ENCODE data around the gene SHB. TPM values are rescaled to one million over a fixed set of nuclear protein-coding genes. Genes with fewer than 3 reads are reported as not detected.
A peak's percentile ranks its signal among the peaks of the same experiment; 100 is the strongest.

Gene SHB
- total RNA-seq, 1 donor from 2014 or later = 22.5 TPM

- no peaks in the 10 kb centered on the region for H3K27me3 Mint-ChIP-seq
- H3K36me3 Mint-ChIP-seq (ENCODE audit: insufficient read depth) = peaks cover 5% of the 10 kb centered on the region
- H3K9me3 Mint-ChIP-seq (ENCODE audit: low read depth) = no peaks in the 10 kb centered on the region
- DNase-seq (ENCODE audit: low spot score, unreplicated experiment) = no peak
- no peak overlapping the region for H3K4me3 Mint-ChIP-seq (ENCODE audit: low read depth)
- no peak overlapping the region for H3K27ac Mint-ChIP-seq
- peaks cover 48% of the 10 kb centered on the region for H3K4me1 Mint-ChIP-seq (ENCODE audit: low read depth)
- no peak for TF ChIP-seq CTCF (IDR thresholded peaks at IDR 0.05; ENCODE audit: unreplicated experiment)
Observed at GRCh38 chr9:38062106-38062497, 6.9 kb downstream of the SHB start.

GRCh38 chr9:38061326-38061977 lies 7.6 kb downstream of the SHB start:
- no peak for DNase-seq (ENCODE audit: low spot score, unreplicated experiment)
- H3K27me3 Mint-ChIP-seq = no peaks in the 10 kb centered on the region
- H3K27ac Mint-ChIP-seq = no peak overlapping the region
- H3K9me3 Mint-ChIP-seq (ENCODE audit: low read depth) = no peaks in the 10 kb centered on the region
- H3K4me1 Mint-ChIP-seq (ENCODE audit: low read depth) = peaks cover 41% of the 10 kb centered on the region
- no peak overlapping the region for H3K4me3 Mint-ChIP-seq (ENCODE audit: low read depth)
- TF ChIP-seq CTCF (IDR thresholded peaks at IDR 0.05; ENCODE audit: unreplicated experiment) = no peak
- H3K36me3 Mint-ChIP-seq (ENCODE audit: insufficient read depth) = peaks cover 5% of the 10 kb centered on the region

GRCh38 chr9:38060681-38061080 lies 8.3 kb downstream of the SHB start:
- Mint-ChIP-seq H3K4me3 (ENCODE audit: low read depth) (no peak overlapping the region), H3K27ac (no peak overlapping the region)

GRCh38 chr9:38059233-38059936 lies 9.6 kb downstream of the SHB start:
- H3K4me1 Mint-ChIP-seq (ENCODE audit: low read depth) = peaks cover 36% of the 10 kb centered on the region
- H3K27ac Mint-ChIP-seq = peak overlapping the region; percentile 25

More at GRCh38 chr9:38060681-38061080, 8.3 kb downstream of the SHB start:
- H3K4me1 Mint-ChIP-seq (ENCODE audit: low read depth) = peaks cover 34% of the 10 kb centered on the region
- no peaks in the 10 kb centered on the region for H3K9me3 Mint-ChIP-seq (ENCODE audit: low read depth)
- no peak for DNase-seq (ENCODE audit: low spot score, unreplicated experiment)
- peaks cover 5% of the 10 kb centered on the region for H3K36me3 Mint-ChIP-seq (ENCODE audit: insufficient read depth)
- no peaks in the 10 kb centered on the region for H3K27me3 Mint-ChIP-seq
- TF ChIP-seq CTCF (IDR thresholded peaks at IDR 0.05; ENCODE audit: unreplicated experiment) = no peak

More at GRCh38 chr9:38059233-38059936, 9.6 kb downstream of the SHB start:
- no peak overlapping the region for H3K4me3 Mint-ChIP-seq (ENCODE audit: low read depth)
- H3K9me3 Mint-ChIP-seq (ENCODE audit: low read depth) = no peaks in the 10 kb centered on the region
- no peaks in the 10 kb centered on the region for H3K27me3 Mint-ChIP-seq
- no peak for TF ChIP-seq CTCF (IDR thresholded peaks at IDR 0.05; ENCODE audit: unreplicated experiment)
- peaks cover 4% of the 10 kb centered on the region for H3K36me3 Mint-ChIP-seq (ENCODE audit: insufficient read depth)
- no peak for DNase-seq (ENCODE audit: low spot score, unreplicated experiment)
